HG02763 (cell line): Measurements from ENCODE around the gene TPK1.
"Not testable (repeated sequence)": the region's sequence is repeated elsewhere in the genome, so short reads cannot be mapped to it uniquely, and the experiment has no call there.

ENCODE experiments used
- ATAC-seq: cut with Tn5 transposase; IDR thresholded peaks from one replicate; pipeline ENCODE4 v1.9.1; 2021; ENCODE audit warnings: mild to moderate bottlenecking, moderate library complexity; ENCODE audit not compliant: unreplicated experiment

The TPK1 gene

DNA sequence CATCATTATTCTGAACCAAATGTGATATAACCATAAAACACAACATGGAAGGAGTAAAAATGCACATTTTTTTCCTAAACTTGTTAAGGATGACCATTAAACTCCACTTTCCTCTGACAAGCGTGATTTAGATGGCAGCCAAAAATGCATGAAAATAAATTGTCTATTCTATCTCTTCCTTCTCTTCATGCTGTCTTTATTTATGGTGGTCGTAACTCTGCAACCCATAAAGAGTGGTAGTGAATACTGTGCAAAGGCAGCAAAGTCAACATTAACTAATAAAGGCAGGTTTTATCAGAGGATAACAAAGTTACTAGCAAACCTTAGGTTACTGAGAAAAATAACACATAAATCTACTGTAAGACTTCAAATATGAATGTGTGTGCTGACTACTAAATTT is 106.6 kb downstream of the TPK1 start:
- ATAC-seq: no peak

DNA sequence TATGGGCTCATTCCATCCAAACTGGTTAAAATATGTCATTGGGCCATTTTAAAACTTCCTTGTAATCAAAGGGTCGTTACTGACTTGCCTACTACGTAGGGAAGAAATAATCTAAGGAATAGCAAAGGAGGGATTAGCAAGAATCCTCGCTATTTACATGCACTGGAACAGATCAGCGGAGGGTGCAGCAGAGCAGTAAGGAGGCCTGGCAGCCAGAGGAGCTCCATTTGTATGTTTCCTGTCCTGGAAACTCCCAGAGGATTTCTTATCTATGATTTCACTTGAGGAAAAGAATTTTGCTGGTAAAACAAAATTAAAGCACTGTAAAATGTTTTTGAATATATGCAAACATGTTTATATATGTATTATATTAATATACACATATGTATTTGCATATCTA is 107.3 kb downstream of the TPK1 start:
- no peak for ATAC-seq

DNA sequence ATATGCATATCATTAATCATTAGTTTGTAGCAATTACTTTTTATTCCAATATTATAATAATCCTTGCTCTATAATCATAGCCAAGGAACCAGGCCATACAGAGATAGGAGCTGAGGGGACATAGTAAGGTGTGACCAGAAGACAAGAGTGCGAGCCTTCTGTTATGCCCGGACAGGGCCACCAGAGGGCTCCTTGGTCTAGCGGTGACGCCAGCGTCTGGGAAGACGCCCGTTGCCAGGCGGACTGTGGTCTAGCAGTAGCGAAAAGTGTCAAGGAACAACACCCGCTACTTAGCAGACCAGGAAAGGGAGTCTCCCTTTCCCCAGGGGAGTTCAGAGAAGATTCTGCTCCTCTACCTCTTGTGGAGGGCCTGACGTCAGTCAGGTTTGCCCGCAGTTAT is 109.0 kb downstream of the TPK1 start:
- not testable (repeated sequence) for ATAC-seq

DNA sequence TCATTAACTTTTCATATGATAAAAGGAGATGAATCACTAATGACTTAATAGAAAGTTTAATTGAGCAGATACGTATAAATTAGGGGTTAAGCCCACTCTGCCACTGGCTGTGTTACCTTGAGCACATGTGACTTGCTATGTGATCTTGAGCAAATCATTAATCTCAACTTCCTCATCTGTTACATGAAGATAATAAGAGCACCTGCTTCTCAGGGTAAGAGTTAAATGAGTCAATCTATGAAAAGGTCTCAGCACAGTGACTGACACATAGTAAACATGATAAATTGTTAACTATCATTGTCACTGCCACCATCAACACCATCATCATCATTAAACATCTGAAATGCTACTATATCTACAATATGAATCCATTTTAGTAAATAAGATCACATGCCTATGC is 110.8 kb downstream of the TPK1 start:
- ATAC-seq: peak; percentile 99

DNA sequence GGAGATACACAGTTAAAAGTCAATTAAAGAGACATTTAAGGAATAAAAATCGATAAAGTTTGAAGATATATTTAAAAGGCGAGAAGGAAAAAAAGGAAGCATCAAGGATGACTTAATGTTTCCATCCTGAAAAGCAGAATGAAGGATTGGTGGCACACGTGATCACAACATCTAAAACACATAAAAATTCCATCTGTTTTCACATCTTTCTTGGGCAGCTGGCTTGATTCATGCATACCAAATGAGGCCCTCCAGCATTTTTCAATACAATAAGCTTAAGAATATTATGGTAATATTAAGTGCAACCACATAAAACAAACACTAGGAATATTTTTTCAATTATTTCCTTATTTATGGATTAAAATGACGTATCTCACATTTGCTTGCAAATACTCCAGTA is 112.6 kb downstream of the TPK1 start:
- ATAC-seq: no peak

DNA sequence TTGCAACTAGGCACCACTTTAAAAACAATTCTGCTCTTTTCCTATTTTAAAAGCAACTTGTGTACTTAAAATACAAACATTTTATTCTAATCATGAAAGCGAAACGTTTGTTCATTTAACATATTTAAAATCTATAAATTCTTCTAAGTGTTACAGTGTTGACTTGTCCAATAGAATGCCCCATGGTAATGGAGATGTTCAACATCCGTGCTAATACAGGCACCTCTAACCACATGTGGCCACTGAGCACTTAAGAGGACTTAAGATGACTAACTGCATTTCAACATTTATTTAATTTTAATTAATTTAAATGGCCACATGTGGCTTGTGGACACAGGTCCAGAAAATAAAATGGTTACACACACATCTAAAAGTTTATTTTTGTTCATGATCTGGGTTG is 115.1 kb downstream of the TPK1 start:
- ATAC-seq: no peak

DNA sequence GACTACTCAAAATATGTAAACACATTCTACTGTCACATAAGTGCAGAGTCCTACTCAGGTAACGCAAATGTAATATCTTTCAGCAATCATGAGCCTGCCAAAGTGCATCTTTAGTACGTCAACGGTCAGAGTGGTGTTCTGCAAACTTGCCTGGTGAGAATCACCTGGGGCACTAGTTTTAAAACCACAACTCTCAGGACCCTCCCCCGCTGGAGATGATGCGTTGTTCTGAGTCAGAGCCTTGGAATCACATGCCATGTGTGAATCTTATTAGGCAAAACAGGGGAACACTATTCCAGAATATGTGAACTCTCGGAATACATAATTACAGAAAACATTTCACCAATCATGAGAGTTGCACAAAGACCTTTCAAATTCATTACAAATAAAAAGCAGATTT is 115.7 kb downstream of the TPK1 start:
- no peak for ATAC-seq

DNA sequence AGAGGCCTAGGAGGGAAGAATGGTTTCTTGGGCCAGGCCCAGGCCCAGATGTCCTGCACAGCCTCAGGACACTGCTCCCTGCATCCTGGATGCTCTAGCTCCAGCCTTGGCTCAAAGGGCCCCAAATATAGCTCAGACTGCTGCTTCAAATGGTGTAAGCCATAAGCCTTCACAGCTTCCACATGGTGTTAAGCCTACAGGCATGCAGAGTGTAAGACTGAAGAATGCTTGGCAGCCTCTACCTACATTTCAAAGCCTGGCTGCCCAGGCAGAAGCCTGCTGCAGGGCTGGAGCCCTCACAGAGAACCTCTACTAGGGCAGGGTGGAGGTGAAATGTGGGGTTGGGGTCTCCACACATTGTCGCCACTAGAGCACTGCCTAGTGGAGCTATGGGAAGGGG is 118.1 kb downstream of the TPK1 start:
- ATAC-seq: no peak

DNA sequence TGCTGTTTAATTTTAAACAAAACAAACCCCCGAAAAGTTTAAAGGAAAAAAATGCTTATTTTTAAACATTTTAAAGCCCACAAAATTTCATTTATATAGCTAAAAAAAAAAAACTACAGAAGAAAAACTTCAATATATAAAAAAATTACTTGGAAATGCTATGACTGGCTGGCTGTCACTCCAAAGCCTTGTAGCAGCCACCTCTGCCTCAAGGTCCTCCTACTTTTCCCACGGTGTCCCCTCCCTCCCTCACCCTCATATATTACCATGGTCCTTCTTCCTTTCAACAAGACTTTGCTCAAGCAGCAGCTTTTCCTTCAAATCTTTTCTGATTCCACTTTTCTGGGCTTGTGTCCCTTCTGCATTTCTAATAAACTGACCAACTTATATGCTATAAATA is 122.0 kb downstream of the TPK1 start:
- ATAC-seq: no peak

DNA sequence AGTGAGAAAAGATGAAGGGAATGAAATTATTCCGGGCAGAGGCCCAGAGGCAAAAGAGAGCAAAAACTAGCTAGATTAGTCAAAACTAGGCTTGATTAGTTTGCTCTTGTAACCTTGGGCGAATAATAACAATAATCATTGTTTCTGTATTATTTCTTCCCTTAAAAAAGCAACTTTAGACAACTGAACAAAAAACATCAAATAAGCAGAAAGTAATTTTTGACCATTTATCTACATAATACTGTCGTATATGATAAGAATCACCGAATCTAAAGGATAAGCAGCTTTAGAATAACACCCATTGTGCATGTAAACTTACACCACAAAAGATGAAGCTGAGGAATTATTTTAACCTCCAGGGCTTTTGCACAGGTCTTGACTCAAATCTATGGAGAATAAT is 125.1 kb downstream of the TPK1 start:
- ATAC-seq: no peak

DNA sequence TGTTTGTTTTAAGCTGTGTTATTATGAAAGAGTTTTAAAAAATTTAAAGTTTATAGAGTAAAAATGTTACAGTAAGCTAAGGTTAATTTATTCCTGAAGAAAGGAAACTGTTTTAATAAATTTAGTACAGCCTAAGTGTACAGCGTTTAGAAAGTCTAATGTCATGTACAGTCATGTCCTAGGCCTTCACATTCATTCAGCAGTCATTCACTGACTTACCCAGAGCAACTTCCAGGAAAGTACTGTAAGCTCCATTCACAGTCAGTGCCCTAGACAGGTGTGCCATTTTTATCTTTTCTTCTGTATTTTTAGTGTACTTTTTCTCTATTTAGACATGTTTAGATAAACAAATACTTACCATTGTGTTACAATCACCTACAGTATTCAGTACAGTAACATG is 126.8 kb downstream of the TPK1 start:
- ATAC-seq: no peak

DNA sequence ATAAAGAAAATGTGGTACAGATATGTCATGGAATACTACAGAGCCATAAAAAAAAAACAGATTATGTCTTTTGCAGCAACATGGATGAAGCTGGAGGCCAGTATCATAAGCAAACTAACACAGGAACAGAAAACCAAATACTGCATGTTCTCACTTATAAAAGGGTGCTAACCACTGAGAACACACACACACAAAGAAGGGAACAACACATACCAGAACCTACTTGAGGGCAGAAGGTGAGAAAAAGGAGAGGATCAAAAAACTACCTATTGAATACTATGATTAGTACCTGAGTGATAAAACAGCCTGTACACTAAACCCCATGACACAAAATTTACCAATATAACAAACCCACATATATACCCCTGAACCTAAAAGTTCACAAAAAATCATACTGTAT is 144.6 kb downstream of the TPK1 start:
- no peak for ATAC-seq

DNA sequence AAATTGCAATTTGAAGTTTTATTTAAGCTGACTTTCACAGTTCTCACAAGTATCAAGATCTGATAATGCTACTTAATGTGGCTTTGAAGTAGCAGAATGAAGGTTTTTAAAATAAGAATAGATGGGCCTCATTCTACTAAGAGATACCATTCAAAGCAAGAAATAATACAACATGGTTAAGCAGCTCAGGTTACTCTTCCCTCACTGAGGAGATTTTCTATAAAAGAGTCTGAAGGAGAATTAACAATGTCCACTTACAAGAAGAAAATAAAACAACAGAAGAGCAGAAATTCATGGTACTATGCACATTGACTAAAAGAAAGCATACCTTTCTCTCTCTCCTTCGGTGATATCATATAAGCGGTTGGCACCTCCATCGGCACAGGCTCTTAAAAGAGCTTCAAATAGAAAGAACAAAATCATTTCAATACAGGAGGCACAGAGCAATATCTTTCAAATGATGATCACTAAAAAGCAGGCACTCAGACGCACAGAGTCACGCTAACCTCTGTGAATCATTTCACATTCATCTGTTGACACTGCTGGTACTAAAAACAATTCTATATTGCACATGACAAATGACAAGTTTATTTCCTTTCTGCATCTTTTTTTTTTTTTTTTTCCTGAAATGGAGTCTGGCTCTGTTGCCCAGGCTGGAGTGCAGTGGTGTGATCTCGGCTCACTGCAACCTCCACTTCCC is 153.1 kb downstream of the TPK1 start:
- no peak for ATAC-seq

DNA sequence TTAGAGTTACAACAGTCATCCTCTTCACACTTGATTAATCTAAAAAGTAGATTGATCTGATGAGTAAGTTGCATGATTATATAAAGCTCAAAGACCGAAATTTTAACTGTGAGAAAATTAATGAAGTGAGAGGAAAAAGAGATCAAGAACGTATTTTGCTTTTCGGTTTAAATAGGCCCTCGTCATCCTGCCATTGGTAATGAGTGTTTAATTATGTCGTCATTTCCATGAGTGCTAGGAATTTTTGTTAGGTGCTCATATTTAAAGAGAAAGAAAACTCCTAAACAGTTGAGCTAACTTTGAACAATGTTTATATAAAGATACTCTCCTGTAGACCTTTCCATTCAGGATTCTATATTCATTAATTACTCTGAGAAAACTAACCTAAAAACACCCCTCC is 159.4 kb downstream of the TPK1 start:
- ATAC-seq: no peak

DNA sequence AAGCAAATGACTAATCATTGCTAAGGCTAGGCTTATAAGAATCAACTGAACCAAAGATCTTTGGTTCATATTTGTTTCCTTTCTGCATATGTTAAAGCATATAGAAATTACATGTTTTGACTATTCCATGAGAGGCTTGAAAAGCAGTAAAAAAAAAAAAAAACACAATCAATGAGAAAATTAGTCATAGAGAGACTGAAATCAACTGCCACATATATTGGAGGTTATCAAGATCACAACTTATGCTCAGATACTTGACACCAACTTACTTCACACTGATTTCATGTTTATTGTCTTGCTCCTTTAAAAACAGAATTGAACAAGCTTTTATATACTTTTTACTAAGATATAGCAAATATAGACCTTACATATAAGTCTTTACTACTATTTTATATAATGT is 161.3 kb downstream of the TPK1 start:
- ATAC-seq: no peak

DNA sequence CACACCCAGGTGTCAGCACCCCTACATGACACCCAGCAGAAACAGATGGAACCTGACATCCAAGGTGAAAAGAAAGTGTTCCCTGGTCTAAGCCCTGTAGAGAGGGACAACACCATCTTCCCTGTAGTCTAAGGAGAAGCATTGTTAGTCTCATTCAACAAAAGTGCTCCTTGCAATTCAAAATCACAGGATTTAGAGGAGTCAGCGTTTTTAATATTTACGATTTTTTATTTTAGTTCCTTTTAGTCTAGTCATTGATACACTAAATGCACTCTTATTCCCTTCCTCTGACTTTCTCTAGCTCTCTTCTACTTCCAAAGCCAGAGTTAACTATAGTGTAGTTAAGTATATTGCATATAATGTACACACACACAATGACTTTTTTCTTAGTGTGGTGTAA is 163.0 kb downstream of the TPK1 start:
- no peak for ATAC-seq

DNA sequence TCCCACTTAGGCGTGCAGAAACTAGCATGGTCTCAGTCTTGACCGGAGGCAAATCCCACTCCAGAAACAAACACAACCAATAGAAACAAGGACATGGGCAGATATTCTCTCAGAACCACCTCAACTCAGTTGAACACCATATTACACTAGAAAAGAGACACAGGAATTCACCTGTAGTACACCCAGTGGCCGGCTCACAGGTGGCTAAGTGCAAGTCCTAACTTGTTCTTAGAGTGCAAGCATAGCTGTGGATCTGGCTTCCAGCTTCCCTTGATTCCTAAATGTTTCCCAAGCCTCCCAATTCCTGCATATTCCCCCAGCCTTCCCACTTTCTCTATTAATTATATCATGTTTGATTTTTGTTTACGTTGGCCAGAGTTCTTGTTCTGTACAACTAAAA is 164.4 kb downstream of the TPK1 start:
- no peak for ATAC-seq

DNA sequence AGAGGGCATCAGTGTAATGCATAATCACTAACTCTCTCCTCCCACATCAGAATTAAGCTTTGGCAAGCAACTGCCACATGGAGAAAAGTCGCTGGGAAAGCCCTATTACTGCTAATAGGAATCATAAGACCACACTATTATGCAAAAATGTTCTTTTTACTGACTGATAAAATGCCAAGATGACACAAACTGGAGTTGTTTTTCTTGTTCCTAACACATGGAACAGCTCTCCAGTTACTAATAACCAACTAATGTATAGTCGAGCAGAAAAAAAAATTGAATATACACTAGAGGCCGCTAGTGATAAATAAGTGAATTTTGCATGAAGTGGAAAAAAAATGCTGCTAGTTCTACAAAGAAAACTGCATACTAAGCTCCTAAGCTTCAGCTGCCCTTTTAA is 165.6 kb downstream of the TPK1 start:
- no peak for ATAC-seq

DNA sequence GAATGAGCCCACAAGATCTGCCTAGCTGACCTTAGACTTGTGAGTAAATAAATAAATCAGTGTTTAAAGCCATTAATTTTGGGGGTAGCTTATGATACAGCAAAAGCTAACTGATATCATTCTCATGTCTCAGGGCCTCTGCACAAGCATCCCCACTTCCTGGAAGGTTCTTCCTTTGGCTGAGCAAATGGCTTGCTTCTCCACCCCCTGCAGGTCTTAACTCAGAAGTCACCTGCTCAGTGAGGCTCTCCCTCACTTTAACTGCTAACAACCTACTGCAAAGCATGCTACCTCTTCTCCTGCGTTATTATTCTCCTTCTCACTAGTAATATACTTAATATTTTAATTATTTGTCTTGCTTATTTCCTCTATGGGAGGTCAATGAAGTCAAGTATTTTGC is 167.3 kb downstream of the TPK1 start:
- no peak for ATAC-seq

DNA sequence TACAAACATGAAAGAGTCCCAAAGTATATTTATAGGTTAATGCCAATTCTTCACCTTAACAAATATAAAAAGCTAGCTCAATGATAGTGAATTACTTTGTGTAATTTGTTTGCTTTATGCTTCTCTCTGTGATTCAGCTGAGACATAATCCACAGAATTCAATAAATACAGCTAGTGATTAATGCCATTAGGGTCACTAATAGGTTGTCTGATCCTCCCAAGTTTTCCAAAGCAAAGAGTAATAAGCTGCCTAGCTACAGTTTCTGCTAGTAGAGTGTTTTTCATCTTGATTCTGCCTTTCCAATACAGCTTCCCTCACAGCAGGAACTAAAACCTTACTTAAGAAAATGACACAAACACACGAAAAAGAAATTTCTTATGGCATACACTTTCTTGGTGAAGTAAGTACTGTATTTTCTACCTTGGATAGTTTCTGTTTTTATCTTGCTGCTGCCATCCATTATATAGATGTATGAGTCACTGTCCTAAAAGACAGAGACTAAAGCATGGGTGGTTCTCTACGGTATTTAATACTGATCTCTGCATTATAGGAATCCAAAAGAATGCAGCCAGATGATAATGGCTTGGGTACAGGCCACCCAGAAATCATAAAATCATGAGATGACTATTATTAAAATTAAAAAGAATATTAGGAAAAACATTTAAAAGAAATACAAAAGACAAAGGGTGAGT is 170.0 kb downstream of the TPK1 start:
- no peak for ATAC-seq

DNA sequence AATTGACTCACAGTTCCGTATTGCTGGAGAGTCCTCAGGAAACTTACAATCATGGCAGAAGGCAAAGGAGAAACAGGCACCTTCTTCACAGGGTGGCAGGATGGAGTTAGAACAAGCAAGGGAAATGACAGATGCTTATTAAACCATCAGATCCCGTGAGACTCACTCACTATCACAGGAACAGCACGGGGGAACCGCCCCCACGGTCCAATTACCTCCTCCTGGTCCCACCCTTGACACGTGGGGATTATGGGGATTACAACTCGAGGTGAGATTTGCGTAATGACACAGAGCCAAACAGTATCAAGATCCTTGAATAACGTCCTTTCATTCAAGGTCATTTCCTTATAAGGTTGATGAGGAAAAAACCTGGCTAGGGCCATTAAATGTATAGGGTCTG is 176.6 kb downstream of the TPK1 start:
- no peak for ATAC-seq

DNA sequence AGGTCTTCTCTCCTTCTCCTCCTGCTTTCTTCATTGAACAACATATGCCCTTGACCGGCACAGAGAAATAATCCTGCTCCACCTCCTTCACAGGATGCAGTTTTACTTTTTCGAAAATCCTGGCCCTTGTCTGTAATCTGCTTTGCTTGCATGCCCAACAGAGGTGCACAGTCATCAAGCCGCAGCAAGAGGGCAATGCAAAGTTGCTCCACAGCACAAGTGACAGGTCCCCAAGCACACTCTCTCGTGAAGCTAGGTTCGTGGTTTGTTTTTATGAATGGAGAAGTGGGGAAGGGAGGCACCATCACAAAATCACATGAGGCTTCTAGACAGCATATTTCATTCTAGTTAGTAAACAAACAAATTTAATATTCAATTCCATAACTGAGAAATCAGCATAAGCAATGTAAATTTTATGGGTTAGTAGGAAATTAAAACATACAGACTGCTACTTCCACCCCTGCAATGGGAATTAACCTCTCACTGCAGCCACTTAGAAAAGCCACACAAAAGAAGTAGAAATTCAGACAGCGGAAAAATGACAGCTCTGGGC is 178.8 kb downstream of the TPK1 start:
- no peak for ATAC-seq

DNA sequence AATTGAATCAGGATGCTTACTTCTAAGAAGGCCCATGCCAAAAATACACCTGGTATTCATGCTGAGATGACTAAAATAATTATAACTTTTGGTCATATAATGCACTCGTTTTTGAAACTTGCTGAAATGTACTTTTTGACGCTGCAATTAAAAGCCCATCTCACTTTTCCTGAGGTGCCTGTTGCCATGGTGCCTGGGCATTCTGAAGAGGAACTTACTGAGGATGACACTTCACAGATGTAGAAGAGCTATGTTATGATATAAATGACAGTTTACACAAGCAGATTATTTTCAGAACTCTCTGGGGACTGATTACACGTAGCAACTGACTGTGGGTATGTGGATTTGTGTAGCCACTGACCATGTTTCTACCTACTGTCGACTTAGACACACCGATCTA is 182.4 kb downstream of the TPK1 start:
- no peak for ATAC-seq
